Thyroid gland (tissue), 4 donors: ENCODE results near the gene DNAJC17. TPM values are rescaled to one million over a fixed set of nuclear protein-coding genes. Genes with fewer than 3 reads are reported as not detected.

Source experiments
- DNase-seq, 2 donors: peaks; one replicate each; pipeline ENCODE4 v3.0.0-alpha.2; 2019
- H3K27ac ChIP-seq, 3 donors: fragments of 200-600 bp; sonication (generic); 1 replicate in 2 of 3; 2 replicates in 1 of 3; pipeline ENCODE4 v1.5.1; 2016 to 2019; ENCODE audit warnings: mild to moderate bottlenecking in 1 of 3, moderate library complexity in 1 of 3
- H3K27me3 ChIP-seq: fragments of 200-600 bp; sonication (generic); one replicate; pipeline ENCODE4 v1.5.1; 2019
- H3K36me3 ChIP-seq, 2 donors: fragments of 200-600 bp; sonication (generic); one replicate each; pipeline ENCODE4 v1.5.1; 2016 to 2019
- H3K4me1 ChIP-seq, 2 donors: fragments of 200-600 bp; sonication (generic); one replicate each; pipeline ENCODE4 v1.5.1; 2017 to 2019
- H3K4me3 ChIP-seq, 3 donors: fragments of 200-600 bp; sonication (generic); replicated peaks in 1 of 3; 1 replicate in 2 of 3; 2 replicates in 1 of 3; pipeline ENCODE4 v1.5.1; 2016; ENCODE audit warnings: mild to moderate bottlenecking in 1 of 3
- H3K9me3 ChIP-seq: fragments of 200-600 bp; sonication (generic); one replicate; pipeline ENCODE4 v1.5.1; 2017
- CTCF ChIP-seq, 6 experiments: fragments of 200-600 bp in 3 of 6; fragments of 450-650 bp in 3 of 6; sonication (generic) in 3 of 6; IDR thresholded peaks; one replicate each; pipeline ENCODE4 v1.5.1; 2016 to 2019; ENCODE audit warnings: antibody characterized with exemption in 6 of 6, mild to moderate bottlenecking in 2 of 6, inconsistent platforms in 1 of 6, moderate library complexity in 1 of 6
- POLR2A ChIP-seq, 2 donors: fragments of 450-650 bp; IDR thresholded peaks; one replicate each; pipeline ENCODE4 v1.6.1; 2017; ENCODE audit warnings: antibody characterized with exemption in 2 of 2, mild to moderate bottlenecking in 2 of 2, moderate library complexity in 1 of 2
- WGBS, 2 donors: methylation state at CpG; one replicate each; pipeline ENCODE4 v1.1.5; 2017; 5-methylcytosine and 5-hydroxymethylcytosine counted together
- intact Hi-C: fragments of 100-400 bp; cut with DNase I; formaldehyde crosslinking; loops from one replicate; pipeline ENCODE4 v1.15.1; 2023
- total RNA-seq, 4 donors: library from RNA; depleted of rRNA; stranded (reverse); fragments of >200 nt; gene quantifications; one replicate each; pipeline ENCODE4 v1.2.3, GENCODE V29; 2016

DNAJC17 gene
- total RNA-seq, 4 donors from 2014 or later = 21.6 to 51.9 (median 45.8) TPM

- Histone ChIP-seq H3K4me3 (peak within 1 kb of the TSS; percentile 55 to 93 (median 83)), H3K36me3 (peaks cover 10 to 13% of the 10 kb centered on the region in 2 donors), H3K27me3 (no peaks in the 10 kb centered on the region), H3K9me3 (no peaks in the 10 kb centered on the region), H3K4me1 (peaks cover 6 to 7% of the 10 kb centered on the region in 2 donors), H3K27ac (peak within 1 kb of the TSS; percentile 55 to 76 (median 74))
- peak; percentile 93 to 95 for DNase-seq
- TF ChIP-seq POLR2A (IDR thresholded peaks at IDR 0.05) (peak in 1 of 2 donors; percentile 84), CTCF (IDR thresholded peaks at IDR 0.05) (peak in 3 of 6 experiments; percentile 17 to 48 (median 18))
- intact Hi-C loops = no loop called here
- 2% methylated on average over 27 to 40 of the region's 66 CpGs for WGBS, 2 donors
Observed at GRCh38 chr15:40754883-40755811, 52.1 kb downstream of the DNAJC17 start, which contains the start of gene RMDN3. Gene RMDN3 (minus strand): TSS chr15:40755254. CDS start chr15:40754783, 471 bp downstream.

DNA sequence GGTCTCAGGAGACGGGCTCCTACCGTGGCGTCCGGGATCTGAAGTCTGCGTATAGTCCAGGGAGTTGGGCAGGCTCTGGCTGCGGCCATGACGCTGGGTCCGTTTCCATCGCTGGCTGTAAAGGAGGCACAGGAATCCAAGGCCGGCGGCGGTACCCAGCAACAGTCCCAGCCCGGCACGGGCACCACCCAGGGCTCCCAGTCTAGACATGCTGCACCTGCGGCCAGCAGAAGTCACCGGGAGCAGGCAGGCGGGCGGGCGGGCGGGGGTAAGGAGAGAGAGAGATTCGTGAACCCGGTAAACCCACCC lies 52.7 kb downstream of the DNAJC17 start:
- peak; percentile 23 to 41 for DNase-seq
- intact Hi-C loops = no loop called here
- peak overlapping the region; percentile 55 to 93 (median 83) for H3K4me3 ChIP-seq
- H3K36me3 ChIP-seq = peaks cover 11 to 17% of the 10 kb centered on the region in 2 donors
- H3K27ac ChIP-seq = peak overlapping the region in 2 of 3 donors; percentile 74 to 76
- no peaks in the 10 kb centered on the region for H3K9me3 ChIP-seq
- H3K4me1 ChIP-seq = peaks cover 6 to 7% of the 10 kb centered on the region in 2 donors
- no peaks in the 10 kb centered on the region for H3K27me3 ChIP-seq
- TF ChIP-seq CTCF (IDR thresholded peaks at IDR 0.05) (no peak), POLR2A (IDR thresholded peaks at IDR 0.05) (no peak)
- 0% methylated on average over 5 to 7 of the region's 22 CpGs for WGBS, 2 donors

GRCh38 chr15:40751745-40752144 lies 55.5 kb downstream of the DNAJC17 start:
- Histone ChIP-seq H3K27me3 (no peaks in the 10 kb centered on the region), H3K27ac (no peak overlapping the region), H3K9me3 (no peaks in the 10 kb centered on the region), H3K4me3 (no peak overlapping the region), H3K4me1 (peaks cover 6 to 7% of the 10 kb centered on the region in 2 donors), H3K36me3 (peaks cover 17 to 20% of the 10 kb centered on the region in 2 donors)
- 95% methylated on average over 12 of the region's 12 CpGs for WGBS, 2 donors
- intact Hi-C loops = no loop called here
- DNase-seq = no peak
- TF ChIP-seq CTCF (IDR thresholded peaks at IDR 0.05) = no peak
- TF ChIP-seq POLR2A (IDR thresholded peaks at IDR 0.05) = no peak

DNA sequence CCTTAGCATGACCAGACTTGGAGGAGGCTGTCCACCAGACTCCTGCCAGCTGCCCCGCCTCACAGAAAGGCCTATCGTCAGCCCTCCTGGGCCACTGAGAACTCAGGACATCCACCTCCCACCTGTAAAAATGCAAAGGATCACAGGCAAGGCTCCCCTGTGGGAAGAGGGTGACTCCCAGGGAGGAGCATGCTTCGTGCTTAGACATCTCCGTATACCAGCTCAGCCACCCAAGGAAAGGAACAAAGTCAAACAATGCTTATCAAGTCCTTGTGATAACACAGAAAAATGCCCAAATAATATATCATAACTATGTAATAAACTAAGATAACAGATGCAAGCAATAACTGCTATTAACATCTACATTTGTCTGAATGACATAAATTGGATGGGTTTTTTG lies 56.4 kb downstream of the DNAJC17 start:
- DNase-seq = no peak
- Histone ChIP-seq H3K27ac (no peak overlapping the region), H3K9me3 (no peaks in the 10 kb centered on the region), H3K4me1 (peaks cover 6 to 7% of the 10 kb centered on the region in 2 donors), H3K4me3 (no peak overlapping the region), H3K27me3 (no peaks in the 10 kb centered on the region), H3K36me3 (peaks cover 18 to 20% of the 10 kb centered on the region in 2 donors)
- TF ChIP-seq CTCF (IDR thresholded peaks at IDR 0.05) (no peak), POLR2A (IDR thresholded peaks at IDR 0.05) (no peak)
- intact Hi-C loops = no loop called here
- 90 to 100% methylated on average over 4 of the region's 4 CpGs for WGBS, 2 donors

- intact Hi-C loops = no loop called here
- Histone ChIP-seq H3K27ac (no peak overlapping the region), H3K9me3 (no peaks in the 10 kb centered on the region), H3K36me3 (peaks cover 22 to 28% of the 10 kb centered on the region in 2 donors), H3K4me1 (peaks cover 3 to 6% of the 10 kb centered on the region in 2 donors), H3K4me3 (no peak overlapping the region), H3K27me3 (no peaks in the 10 kb centered on the region)
- TF ChIP-seq POLR2A (IDR thresholded peaks at IDR 0.05) (no peak), CTCF (IDR thresholded peaks at IDR 0.05) (no peak)
- DNase-seq = no peak
- 97 to 98% methylated on average over 4 of the region's 4 CpGs for WGBS, 2 donors
Observed at GRCh38 chr15:40749151-40749630, 58.1 kb downstream of the DNAJC17 start.
